ENCODE measurements around the gene ZNF66. TPM values are rescaled to one million over a fixed set of nuclear protein-coding genes. Genes with fewer than 3 reads are reported as not detected.

Gene ZNF66
- total RNA-seq (2022; extraction: Qiagen RNA extraction), result not detected in 5 replicates

DNA sequence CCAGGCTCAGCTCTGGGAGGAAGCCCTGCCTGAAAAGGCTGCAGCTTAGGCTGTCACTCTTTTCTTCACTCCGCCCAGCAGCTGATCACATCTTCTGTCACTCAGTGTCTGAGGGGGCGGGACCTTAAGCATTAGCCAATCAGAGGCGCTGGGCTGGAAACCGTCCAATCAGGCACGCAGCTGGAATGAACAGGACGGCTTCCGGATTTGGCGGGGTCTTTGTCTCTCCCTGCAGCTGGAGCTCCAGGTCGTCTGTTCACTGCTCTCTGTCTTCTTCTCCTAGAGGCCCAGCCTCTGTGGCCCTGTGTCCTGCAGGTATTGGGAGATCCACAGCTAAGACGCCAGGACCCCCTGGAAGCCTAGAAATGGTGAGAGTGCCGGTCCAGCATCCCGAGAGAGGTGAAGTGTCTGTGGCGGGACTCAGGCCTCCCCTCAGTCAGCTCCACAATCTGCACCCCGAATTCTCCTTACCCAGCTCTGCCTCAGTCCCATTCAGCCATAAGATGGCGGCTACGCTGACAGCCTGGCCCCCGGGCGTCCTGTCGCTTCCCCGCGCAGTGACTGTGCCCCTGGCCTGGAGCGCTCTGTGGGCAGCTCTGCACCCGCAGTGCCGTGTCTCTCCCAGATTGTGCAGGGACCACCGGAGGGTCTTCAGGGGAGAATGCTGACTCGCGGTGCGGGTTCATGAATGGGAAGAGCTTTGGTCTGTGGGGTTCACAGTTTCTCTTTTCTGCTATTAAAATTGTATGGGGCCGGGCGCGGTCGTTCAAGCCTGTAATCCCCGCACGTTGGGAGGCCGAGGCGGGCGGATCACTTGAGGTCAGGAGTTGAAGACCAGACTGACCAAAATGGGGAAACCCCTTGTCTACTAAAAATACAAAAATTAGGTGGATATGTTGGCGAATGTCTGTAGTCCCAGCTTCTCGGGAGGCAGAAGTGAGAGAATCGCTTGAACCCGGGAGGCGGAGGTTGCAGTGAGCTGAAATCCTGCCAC is at the start of gene ZNF66:
TSS of gene ZNF66 (plus strand) at position 222 of the 994 bp plus-strand sequence. CDS start at position 366, 144 bp downstream.

Other genes starting within 250 kb of the ZNF66 start
- gene ZNF737, start 210.5 kb upstream of the ZNF66 start, total RNA-seq (2022; extraction: Qiagen RNA extraction), result 0.14 TPM in 1 of 5 replicates, not detected in the others
- gene ZNF626, start 114.7 kb upstream of the ZNF66 start, total RNA-seq (2022; extraction: Qiagen RNA extraction), result not detected in 5 replicates
- gene ZNF85, start 146.9 kb downstream of the ZNF66 start, total RNA-seq (2022; extraction: Qiagen RNA extraction), result 0.19 to 0.32 TPM (median 0.26 TPM) in 4 of 5 replicates, not detected in the other
- 1.6 to 2.6 TPM (median 1.8 TPM) in 5 replicates for gene ZNF430, start 244.4 kb downstream of the ZNF66 start, total RNA-seq (2022; extraction: Qiagen RNA extraction)